HEK293 (cell line): Measurements from ENCODE around the gene FRMD4A.

Experiments
- CTCF ChIA-PET: fragments of 350-600 bp; formaldehyde crosslinking; extraction: SDS; loops from one replicate; lab custom pipeline; 2021; ENCODE audit warnings: antibody characterized with exemption; lab: Yijun Ruan, JAX
- POLR2A ChIA-PET: fragments of 300-600 bp; formaldehyde crosslinking; extraction: SDS; loops from one replicate; lab custom pipeline; 2020; ENCODE audit warnings: antibody characterized with exemption, inconsistent platforms; lab: Yijun Ruan, JAX
- H3K27ac ChIP-seq: fragments of 200-500 bp; sonication (Bioruptor generic); 2 replicates; pipeline ENCODE4 v1.5.1; 2014; ENCODE audit warnings: low read depth, low read length, control low read depth, inconsistent platforms; ENCODE audit errors: extremely low read depth
- H3K36me3 ChIP-seq, 2 experiments: fragments of 200-500 bp in 1 of 2; sonication (Bioruptor generic) in 1 of 2; 1 replicate in 1 of 2; 2 replicates in 1 of 2; pipeline ENCODE4 v1.5.1; 2014 to 2017; ENCODE audit warnings: inconsistent platforms in 2 of 2, low read length in 2 of 2; ENCODE audit not compliant: control insufficient read depth in 2 of 2, insufficient read depth in 1 of 2
- H3K4me1 ChIP-seq: fragments of 200-500 bp; sonication (Bioruptor generic); 2 replicates; pipeline ENCODE4 v1.5.1; 2014; ENCODE audit warnings: mild to moderate bottlenecking, low read length, inconsistent platforms; ENCODE audit not compliant: control insufficient read depth, insufficient read depth
- H3K4me3 ChIP-seq: 2 replicates; pipeline ENCODE4 v1.5.1; 2011; ENCODE audit warnings: low read depth, mild to moderate bottlenecking, control low read depth, low read length, moderate library complexity
- H3K9me3 ChIP-seq: fragments of 200-500 bp; sonication (Bioruptor generic); 2 replicates; pipeline ENCODE4 v1.5.1; 2014; ENCODE audit warnings: low read depth, low read length, inconsistent platforms; ENCODE audit not compliant: control insufficient read depth, insufficient read depth
- OVOL3 ChIP-seq: fragments of 450-650 bp; formaldehyde crosslinking; IDR thresholded peaks from 2 replicates; pipeline ENCODE4 v1.5.1; 2016; ENCODE audit warnings: missing biosample characterization, missing genetic modification characterization
- SALL2 ChIP-seq: fragments of 450-650 bp; formaldehyde crosslinking; IDR thresholded peaks from 2 replicates; pipeline ENCODE4 v1.5.0; 2017; ENCODE audit warnings: missing biosample characterization, mild to moderate bottlenecking, missing genetic modification characterization, borderline replicate concordance
- ZFHX2 ChIP-seq: fragments of 450-650 bp; formaldehyde crosslinking; conservative IDR thresholded peaks from 2 replicates; pipeline ENCODE4 v1.5.1; 2016; ENCODE audit warnings: missing biosample characterization, missing genetic modification characterization
- ZNF169 ChIP-seq: fragments of 450-650 bp; formaldehyde crosslinking; IDR thresholded peaks from 2 replicates; pipeline ENCODE4 v1.5.1; 2016; ENCODE audit warnings: missing biosample characterization, missing genetic modification characterization
- ZNF174 ChIP-seq: fragments of 450-650 bp; formaldehyde crosslinking; IDR thresholded peaks from 2 replicates; pipeline ENCODE4 v1.5.0; 2017; ENCODE audit warnings: missing biosample characterization, mild to moderate bottlenecking, missing genetic modification characterization
- ZNF221 ChIP-seq: fragments of 450-650 bp; formaldehyde crosslinking; IDR thresholded peaks from 2 replicates; pipeline ENCODE4 v1.5.1; 2017; ENCODE audit warnings: missing biosample characterization, missing genetic modification characterization, borderline replicate concordance
- ZNF223 ChIP-seq: fragments of 450-650 bp; formaldehyde crosslinking; IDR thresholded peaks from 2 replicates; pipeline ENCODE4 v1.5.1; 2016; ENCODE audit warnings: missing biosample characterization, missing genetic modification characterization
- ZNF341 ChIP-seq: fragments of 450-650 bp; formaldehyde crosslinking; IDR thresholded peaks from 2 replicates; pipeline ENCODE4; 2016; ENCODE audit warnings: low read depth, missing biosample characterization, missing genetic modification characterization
- ZNF560 ChIP-seq: fragments of 450-650 bp; formaldehyde crosslinking; IDR thresholded peaks from 2 replicates; pipeline ENCODE4 v1.5.1; 2017; ENCODE audit warnings: missing biosample characterization, missing genetic modification characterization, borderline replicate concordance
- ZNF624 ChIP-seq: fragments of 450-650 bp; formaldehyde crosslinking; IDR thresholded peaks from 2 replicates; pipeline ENCODE4 v1.5.1; 2017; ENCODE audit warnings: missing biosample characterization, missing genetic modification characterization
- ZNF664 ChIP-seq: fragments of 450-650 bp; formaldehyde crosslinking; IDR thresholded peaks from 2 replicates; pipeline ENCODE4 v1.5.1; 2016; ENCODE audit warnings: missing biosample characterization, missing genetic modification characterization
- ZNF707 ChIP-seq: fragments of 450-650 bp; formaldehyde crosslinking; IDR thresholded peaks from 2 replicates; pipeline ENCODE4 v1.5.1; 2016; ENCODE audit warnings: missing biosample characterization, missing genetic modification characterization
- ZNF837 ChIP-seq: fragments of 450-650 bp; formaldehyde crosslinking; IDR thresholded peaks from 2 replicates; pipeline ENCODE4 v1.5.1; 2016; ENCODE audit warnings: missing biosample characterization, missing genetic modification characterization
- ZSCAN23 ChIP-seq: fragments of 450-650 bp; formaldehyde crosslinking; IDR thresholded peaks from 2 replicates; pipeline ENCODE4 v1.5.1; 2016; ENCODE audit warnings: missing biosample characterization, missing genetic modification characterization
- TF ChIP-seq, protein P1 (sequence below): fragments of 450-650 bp; formaldehyde crosslinking; IDR thresholded peaks from 2 replicates; pipeline ENCODE4 v1.5.1; 2016; ENCODE audit warnings: missing biosample characterization, missing genetic modification characterization
- TF ChIP-seq, protein P2 (sequence below): fragments of 450-650 bp; formaldehyde crosslinking; IDR thresholded peaks from 2 replicates; pipeline ENCODE4 v1.5.0; 2017; ENCODE audit warnings: missing biosample characterization, missing genetic modification characterization, borderline replicate concordance
- TF ChIP-seq, protein P3 (sequence below): fragments of 450-650 bp; formaldehyde crosslinking; IDR thresholded peaks from 2 replicates; pipeline ENCODE4 v1.5.1; 2016; ENCODE audit warnings: missing biosample characterization, missing genetic modification characterization
- TF ChIP-seq, protein P4 (sequence below): fragments of 450-650 bp; IDR thresholded peaks from 2 replicates; pipeline ENCODE4 v1.5.1; 2018; ENCODE audit warnings: missing biosample characterization, missing genetic modification characterization
- TF ChIP-seq, protein P5 (sequence below): fragments of 450-650 bp; formaldehyde crosslinking; IDR thresholded peaks from 2 replicates; pipeline ENCODE4 v1.5.1; 2016; ENCODE audit warnings: missing biosample characterization, missing genetic modification characterization
- TF ChIP-seq, protein P6 (sequence below): fragments of 450-650 bp; formaldehyde crosslinking; IDR thresholded peaks from 2 replicates; pipeline ENCODE4 v1.5.1; 2016; ENCODE audit warnings: missing biosample characterization, missing genetic modification characterization

Gene FRMD4A

DNA sequence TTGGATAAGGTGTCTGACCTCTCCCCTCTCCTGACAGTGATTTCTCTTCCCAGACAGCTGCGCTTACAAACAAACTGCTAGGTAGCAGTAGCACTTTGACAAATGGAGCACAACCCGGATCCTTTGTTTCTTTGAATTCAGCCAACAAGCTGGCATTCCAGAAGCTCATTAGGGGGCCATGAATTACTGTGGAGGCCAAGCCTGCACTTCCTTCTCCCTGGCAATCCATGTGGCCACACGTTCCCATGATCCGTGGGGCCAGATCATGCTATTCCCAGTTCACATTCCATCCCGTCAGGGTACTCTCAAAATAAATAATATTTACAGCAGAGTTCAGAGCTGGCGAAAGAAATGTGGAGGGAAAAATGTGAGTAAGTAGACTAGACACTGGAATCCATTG is 571.6 kb downstream of the FRMD4A start:
- TF ChIP-seq ZFHX2 = no peak
- TF ChIP-seq, protein P1, sequence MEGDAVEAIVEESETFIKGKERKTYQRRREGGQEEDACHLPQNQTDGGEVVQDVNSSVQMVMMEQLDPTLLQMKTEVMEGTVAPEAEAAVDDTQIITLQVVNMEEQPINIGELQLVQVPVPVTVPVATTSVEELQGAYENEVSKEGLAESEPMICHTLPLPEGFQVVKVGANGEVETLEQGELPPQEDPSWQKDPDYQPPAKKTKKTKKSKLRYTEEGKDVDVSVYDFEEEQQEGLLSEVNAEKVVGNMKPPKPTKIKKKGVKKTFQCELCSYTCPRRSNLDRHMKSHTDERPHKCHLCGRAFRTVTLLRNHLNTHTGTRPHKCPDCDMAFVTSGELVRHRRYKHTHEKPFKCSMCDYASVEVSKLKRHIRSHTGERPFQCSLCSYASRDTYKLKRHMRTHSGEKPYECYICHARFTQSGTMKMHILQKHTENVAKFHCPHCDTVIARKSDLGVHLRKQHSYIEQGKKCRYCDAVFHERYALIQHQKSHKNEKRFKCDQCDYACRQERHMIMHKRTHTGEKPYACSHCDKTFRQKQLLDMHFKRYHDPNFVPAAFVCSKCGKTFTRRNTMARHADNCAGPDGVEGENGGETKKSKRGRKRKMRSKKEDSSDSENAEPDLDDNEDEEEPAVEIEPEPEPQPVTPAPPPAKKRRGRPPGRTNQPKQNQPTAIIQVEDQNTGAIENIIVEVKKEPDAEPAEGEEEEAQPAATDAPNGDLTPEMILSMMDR = no peak
- TF ChIP-seq, protein P2, sequence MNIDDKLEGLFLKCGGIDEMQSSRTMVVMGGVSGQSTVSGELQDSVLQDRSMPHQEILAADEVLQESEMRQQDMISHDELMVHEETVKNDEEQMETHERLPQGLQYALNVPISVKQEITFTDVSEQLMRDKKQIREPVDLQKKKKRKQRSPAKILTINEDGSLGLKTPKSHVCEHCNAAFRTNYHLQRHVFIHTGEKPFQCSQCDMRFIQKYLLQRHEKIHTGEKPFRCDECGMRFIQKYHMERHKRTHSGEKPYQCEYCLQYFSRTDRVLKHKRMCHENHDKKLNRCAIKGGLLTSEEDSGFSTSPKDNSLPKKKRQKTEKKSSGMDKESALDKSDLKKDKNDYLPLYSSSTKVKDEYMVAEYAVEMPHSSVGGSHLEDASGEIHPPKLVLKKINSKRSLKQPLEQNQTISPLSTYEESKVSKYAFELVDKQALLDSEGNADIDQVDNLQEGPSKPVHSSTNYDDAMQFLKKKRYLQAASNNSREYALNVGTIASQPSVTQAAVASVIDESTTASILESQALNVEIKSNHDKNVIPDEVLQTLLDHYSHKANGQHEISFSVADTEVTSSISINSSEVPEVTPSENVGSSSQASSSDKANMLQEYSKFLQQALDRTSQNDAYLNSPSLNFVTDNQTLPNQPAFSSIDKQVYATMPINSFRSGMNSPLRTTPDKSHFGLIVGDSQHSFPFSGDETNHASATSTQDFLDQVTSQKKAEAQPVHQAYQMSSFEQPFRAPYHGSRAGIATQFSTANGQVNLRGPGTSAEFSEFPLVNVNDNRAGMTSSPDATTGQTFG (tag by site-specific recombination) = no peak
- TF ChIP-seq ZNF560 (tag by site-specific recombination) = no peak
- TF ChIP-seq ZNF221 (tag by site-specific recombination) = no peak
- no peak for TF ChIP-seq ZNF707 (tag by site-specific recombination)
- TF ChIP-seq, protein P3, sequence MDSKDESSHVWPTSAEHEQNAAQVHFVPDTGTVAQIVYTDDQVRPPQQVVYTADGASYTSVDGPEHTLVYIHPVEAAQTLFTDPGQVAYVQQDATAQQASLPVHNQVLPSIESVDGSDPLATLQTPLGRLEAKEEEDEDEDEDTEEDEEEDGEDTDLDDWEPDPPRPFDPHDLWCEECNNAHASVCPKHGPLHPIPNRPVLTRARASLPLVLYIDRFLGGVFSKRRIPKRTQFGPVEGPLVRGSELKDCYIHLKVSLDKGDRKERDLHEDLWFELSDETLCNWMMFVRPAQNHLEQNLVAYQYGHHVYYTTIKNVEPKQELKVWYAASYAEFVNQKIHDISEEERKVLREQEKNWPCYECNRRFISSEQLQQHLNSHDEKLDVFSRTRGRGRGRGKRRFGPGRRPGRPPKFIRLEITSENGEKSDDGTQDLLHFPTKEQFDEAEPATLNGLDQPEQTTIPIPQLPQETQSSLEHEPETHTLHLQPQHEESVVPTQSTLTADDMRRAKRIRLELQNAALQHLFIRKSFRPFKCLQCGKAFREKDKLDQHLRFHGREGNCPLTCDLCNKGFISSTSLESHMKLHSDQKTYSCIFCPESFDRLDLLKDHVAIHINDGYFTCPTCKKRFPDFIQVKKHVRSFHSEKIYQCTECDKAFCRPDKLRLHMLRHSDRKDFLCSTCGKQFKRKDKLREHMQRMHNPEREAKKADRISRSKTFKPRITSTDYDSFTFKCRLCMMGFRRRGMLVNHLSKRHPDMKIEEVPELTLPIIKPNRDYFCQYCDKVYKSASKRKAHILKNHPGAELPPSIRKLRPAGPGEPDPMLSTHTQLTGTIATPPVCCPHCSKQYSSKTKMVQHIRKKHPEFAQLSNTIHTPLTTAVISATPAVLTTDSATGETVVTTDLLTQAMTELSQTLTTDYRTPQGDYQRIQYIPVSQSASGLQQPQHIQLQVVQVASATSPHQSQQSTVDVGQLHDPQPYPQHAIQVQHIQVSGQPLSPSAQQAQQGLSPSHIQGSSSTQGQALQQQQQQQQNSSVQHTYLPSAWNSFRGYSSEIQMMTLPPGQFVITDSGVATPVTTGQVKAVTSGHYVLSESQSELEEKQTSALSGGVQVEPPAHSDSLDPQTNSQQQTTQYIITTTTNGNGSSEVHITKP (tag by site-specific recombination) = no peak
- no peak for TF ChIP-seq ZNF664 (tag by site-specific recombination)
- TF ChIP-seq ZSCAN23 (tag by site-specific recombination) = no peak
- TF ChIP-seq, protein P4, sequence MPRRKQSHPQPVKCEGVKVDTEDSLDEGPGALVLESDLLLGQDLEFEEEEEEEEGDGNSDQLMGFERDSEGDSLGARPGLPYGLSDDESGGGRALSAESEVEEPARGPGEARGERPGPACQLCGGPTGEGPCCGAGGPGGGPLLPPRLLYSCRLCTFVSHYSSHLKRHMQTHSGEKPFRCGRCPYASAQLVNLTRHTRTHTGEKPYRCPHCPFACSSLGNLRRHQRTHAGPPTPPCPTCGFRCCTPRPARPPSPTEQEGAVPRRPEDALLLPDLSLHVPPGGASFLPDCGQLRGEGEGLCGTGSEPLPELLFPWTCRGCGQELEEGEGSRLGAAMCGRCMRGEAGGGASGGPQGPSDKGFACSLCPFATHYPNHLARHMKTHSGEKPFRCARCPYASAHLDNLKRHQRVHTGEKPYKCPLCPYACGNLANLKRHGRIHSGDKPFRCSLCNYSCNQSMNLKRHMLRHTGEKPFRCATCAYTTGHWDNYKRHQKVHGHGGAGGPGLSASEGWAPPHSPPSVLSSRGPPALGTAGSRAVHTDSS = no peak
- no peak for TF ChIP-seq OVOL3 (tag by site-specific recombination)
- TF ChIP-seq, protein P5, sequence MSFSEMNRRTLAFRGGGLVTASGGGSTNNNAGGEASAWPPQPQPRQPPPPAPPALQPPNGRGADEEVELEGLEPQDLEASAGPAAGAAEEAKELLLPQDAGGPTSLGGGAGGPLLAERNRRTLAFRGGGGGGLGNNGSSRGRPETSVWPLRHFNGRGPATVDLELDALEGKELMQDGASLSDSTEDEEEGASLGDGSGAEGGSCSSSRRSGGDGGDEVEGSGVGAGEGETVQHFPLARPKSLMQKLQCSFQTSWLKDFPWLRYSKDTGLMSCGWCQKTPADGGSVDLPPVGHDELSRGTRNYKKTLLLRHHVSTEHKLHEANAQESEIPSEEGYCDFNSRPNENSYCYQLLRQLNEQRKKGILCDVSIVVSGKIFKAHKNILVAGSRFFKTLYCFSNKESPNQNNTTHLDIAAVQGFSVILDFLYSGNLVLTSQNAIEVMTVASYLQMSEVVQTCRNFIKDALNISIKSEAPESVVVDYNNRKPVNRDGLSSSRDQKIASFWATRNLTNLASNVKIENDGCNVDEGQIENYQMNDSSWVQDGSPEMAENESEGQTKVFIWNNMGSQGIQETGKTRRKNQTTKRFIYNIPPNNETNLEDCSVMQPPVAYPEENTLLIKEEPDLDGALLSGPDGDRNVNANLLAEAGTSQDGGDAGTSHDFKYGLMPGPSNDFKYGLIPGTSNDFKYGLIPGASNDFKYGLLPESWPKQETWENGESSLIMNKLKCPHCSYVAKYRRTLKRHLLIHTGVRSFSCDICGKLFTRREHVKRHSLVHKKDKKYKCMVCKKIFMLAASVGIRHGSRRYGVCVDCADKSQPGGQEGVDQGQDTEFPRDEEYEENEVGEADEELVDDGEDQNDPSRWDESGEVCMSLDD = no peak
- TF ChIP-seq, protein P6, sequence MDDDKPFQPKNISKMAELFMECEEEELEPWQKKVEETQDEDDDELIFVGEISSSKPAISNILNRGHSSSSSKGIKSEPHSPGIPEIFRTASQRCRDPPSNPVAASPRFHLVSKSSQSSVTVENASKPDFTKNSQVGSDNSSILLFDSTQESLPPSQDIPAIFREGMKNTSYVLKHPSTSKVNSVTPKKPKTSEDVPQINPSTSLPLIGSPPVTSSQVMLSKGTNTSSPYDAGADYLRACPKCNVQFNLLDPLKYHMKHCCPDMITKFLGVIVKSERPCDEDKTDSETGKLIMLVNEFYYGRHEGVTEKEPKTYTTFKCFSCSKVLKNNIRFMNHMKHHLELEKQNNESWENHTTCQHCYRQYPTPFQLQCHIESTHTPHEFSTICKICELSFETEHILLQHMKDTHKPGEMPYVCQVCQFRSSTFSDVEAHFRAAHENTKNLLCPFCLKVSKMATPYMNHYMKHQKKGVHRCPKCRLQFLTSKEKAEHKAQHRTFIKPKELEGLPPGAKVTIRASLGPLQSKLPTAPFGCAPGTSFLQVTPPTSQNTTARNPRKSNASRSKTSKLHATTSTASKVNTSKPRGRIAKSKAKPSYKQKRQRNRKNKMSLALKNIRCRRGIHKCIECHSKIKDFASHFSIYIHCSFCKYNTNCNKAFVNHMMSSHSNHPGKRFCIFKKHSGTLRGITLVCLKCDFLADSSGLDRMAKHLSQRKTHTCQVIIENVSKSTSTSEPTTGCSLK (tag by site-specific recombination) = no peak
- TF ChIP-seq ZNF223 (tag by site-specific recombination) = no peak
- TF ChIP-seq ZNF341 (tag by site-specific recombination) = no peak
- TF ChIP-seq ZNF837 (tag by site-specific recombination) = no peak
- no peak for TF ChIP-seq ZNF174
- no peak for TF ChIP-seq SALL2 (tag by site-specific recombination)
- no peak for TF ChIP-seq ZNF624 (tag by site-specific recombination)
- no peak for TF ChIP-seq ZNF169
- no peak overlapping the region for H3K27ac ChIP-seq
- no peak overlapping the region for H3K4me3 ChIP-seq
- ChIA-PET CTCF (interaction anchor here (0.7 kb wide), 1 partner anchor 13 kb away, joined by 3 read pairs; no protein-coding TSS in a partner anchor), POLR2A (interaction anchor here (1.1 kb wide), 1 partner anchor 10 kb away, joined by 3 read pairs; no protein-coding TSS in a partner anchor)
- no peaks in the 10 kb centered on the region for H3K36me3 ChIP-seq
- H3K9me3 ChIP-seq = no peaks in the 10 kb centered on the region
- H3K4me1 ChIP-seq = 0 out of 2 replicates have a peak, but pooled peaks cover 15% of the 10 kb centered on the region
